ENCODE results near the gene PVR. TPM values are rescaled to one million over a fixed set of nuclear protein-coding genes. Genes with fewer than 3 reads are reported as not detected.

PVR gene
- total RNA-seq, 1 donor from 2014 or later = 38.0 TPM

DNA sequence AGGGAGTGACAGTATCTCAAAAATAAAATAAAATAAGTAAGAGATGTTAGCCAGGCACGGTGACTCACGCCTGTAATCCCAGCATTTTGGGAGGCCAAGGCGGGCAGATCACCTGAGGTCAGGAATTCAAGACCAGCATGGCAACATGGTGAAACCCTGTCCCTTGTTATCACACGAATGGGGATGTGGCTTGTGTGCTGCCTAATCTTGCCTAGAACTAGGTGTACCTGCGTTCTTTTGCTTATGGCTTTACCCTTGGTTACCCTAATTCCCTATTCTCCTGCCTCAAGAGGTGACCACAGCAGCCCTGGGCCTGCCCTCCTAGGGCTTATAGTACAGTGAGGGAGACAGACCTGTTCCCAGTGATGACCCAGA, 6.3 kb upstream of the PVR start:
- no peak for DNase-seq (ENCODE audit: missing footprints)
- ATAC-seq = no peak
- intact Hi-C loops (cut with DNase I) = no loop called here

DNA sequence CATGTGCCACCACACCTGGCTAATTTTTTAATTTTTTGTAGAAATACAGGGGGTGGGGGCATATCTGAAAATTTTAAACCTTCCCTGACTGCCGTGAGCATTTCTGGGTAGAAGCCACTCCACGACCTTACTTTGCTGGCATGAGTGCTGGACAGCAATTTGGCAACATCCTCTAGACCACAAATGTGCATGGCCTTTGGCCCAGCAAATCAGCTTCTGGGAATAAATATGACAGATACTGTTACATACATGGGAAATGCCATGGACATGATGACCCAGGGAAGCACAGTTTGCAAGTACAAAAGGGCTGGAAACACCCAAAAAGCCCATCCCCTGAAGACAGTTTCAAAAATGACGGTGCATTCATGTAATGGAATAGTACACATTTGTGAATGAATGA, 3.2 kb upstream of the PVR start:
- intact Hi-C loops (cut with DNase I) = no loop called here
- no peak for DNase-seq (ENCODE audit: missing footprints)
- ATAC-seq = no peak

DNA sequence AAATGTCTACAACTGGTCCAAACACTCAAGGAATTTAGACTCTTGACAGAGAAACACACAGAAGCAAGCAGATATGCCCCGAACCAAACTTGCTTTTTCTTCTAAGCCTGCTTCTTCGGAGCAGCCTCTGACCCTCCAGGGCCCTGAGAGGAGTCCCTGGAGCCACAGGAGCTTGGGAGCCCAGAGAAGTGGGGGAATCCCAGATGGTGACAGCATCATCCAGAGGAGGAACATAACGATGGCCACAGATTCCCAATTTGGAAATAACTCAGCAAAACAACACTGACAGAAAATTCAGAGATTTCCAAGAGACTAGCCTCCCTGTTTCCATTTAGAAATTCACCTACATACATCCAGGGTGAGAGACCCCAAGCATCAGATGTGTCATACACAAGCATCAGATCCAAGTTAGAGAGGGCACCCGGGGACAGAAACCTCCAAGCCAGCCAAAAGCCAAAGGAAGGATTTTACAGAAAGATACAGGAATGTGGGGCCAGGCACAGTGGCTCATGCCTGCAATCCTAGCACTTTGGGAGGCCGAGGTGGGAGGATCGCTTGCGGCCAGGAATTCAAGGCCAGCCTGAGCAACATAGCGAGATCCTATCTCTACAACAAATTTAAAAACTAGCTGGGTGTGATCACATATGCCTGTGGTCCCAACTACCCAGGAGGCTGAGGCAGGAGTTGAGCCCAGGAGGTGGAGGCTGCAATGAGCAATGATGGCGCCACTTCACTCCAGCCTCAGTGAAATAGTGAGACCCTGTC, 2.0 kb upstream of the PVR start:
- ATAC-seq = no peak
- intact Hi-C loops (cut with DNase I) = no loop called here
- DNase-seq (ENCODE audit: missing footprints) = no peak

DNA sequence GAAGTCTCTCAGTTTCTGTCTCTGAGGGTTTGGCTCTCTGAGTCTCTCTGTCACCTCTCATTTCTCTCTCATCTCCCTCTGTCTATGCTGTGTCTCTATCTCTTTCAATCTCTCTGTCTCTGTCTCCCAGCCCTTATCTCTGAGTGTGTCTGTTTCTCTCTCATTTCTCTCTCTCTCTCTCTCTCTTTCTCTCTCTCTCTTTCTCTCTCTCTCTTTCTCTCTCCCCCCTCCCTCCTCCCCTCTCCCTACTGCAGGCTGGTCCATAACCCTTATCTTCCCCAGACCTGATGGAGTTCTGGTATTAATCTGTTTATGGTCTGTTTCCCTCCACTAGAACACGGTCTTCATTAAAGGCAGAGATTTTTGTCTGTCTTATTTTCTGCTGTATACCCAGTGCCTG, 1.3 kb upstream of the PVR start:
- intact Hi-C loops (cut with DNase I) = no loop called here
- ATAC-seq = no peak
- no peak for DNase-seq (ENCODE audit: missing footprints)

DNA sequence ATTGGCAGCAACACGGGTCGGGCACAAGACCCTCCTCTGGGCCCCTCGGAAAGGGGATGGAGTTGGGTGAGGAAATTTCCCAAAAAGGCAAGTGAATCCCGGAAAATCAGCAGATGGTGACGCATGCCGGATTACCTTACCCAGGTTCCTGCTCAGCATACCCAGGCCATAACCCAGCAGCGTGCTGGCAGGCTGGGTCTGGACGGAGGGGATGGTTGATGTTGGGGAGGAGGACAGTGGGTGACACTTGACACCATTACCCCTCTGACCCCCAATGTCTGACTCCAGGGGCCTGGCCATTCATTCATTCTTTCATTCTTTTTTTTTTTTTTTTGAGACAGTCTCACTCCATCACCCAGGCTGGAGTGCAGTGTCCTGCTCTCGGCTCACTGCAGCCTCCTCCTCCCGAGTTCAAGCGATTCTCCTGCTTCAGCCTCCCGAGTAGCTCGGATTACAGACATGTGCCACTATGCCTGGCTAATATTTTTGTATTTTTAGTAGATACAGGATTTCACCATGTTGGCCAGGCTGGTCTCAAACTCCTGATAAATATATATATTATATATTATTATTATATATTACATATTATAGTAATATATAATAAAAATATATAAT, 799 bp downstream of the PVR start:
- ATAC-seq (no peak), DNase-seq (ENCODE audit: missing footprints) (no peak)
- intact Hi-C loops (cut with DNase I) = loop anchor here (5.0 kb wide), 1 partner anchor 32 kb away; the partner anchor contains the start of gene IGSF23

DNA sequence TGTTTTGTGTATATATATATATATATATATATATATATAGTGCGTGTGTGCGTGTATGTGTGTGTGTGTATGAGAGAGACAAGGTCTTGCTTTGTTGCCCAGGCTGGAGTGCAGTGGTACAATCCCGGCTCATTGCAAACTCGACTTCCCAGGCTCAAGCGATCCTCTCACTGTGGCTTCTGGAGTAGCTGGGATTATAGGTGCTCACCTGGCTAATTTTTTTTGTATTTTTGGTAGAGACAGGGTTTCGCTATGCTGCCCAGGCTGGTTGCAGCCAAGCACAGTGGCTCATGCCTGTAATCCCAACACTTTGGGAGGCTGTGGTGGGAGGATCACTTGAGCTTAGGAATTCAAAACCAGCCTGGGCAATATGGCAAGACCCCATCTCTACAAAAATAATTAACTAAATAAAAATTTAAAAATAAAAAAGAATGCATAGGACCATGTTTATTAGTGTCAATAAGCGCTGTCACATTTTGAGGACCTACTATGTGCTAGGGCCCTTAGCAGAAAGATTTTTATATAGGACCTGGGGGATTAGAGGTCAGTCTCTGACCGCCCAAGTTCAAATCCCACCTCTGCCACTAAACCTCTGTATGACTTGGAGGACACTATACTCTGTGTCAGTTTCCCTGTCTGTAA, 1.8 kb downstream of the PVR start:
- no peak for ATAC-seq
- intact Hi-C loops (cut with DNase I) = loop anchor here (5.0 kb wide), 1 partner anchor 33 kb away; the partner anchor contains the start of gene IGSF23
- no peak for DNase-seq (ENCODE audit: missing footprints)

DNA sequence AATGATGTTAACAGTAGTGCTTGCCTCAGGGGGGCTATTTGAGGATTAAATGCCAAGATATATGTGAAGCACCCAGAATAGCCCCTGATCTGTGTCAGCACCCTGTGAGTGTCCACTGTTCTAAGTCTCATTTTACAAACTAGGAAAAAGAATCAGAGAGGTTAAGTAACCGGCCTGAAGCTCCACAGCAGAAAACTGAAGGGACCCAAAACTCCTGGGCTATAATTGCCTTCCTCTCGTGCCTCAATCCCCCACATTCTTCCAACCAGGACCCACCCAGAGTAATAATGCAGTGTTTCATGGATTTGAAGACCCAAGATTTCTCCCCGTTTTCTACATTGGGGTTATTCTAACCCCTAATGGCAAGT, 2.3 kb downstream of the PVR start:
- no peak for ATAC-seq
- intact Hi-C loops (cut with DNase I) = loop anchor here (5.0 kb wide), 1 partner anchor 34 kb away; the partner anchor contains the start of gene IGSF23
- no peak for DNase-seq (ENCODE audit: missing footprints)

DNA sequence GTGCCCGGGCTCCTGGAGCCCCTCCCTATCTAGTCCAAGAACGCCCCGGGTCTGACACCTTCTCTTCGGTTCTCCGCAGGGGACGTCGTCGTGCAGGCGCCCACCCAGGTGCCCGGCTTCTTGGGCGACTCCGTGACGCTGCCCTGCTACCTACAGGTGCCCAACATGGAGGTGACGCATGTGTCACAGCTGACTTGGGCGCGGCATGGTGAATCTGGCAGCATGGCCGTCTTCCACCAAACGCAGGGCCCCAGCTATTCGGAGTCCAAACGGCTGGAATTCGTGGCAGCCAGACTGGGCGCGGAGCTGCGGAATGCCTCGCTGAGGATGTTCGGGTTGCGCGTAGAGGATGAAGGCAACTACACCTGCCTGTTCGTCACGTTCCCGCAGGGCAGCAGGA, 3.4 kb downstream of the PVR start:
- DNase-seq (ENCODE audit: missing footprints) (no peak), ATAC-seq (no peak)
- intact Hi-C loops (cut with DNase I) = loop anchor here (5.0 kb wide), 1 partner anchor 35 kb away; the partner anchor contains the start of gene IGSF23

DNA sequence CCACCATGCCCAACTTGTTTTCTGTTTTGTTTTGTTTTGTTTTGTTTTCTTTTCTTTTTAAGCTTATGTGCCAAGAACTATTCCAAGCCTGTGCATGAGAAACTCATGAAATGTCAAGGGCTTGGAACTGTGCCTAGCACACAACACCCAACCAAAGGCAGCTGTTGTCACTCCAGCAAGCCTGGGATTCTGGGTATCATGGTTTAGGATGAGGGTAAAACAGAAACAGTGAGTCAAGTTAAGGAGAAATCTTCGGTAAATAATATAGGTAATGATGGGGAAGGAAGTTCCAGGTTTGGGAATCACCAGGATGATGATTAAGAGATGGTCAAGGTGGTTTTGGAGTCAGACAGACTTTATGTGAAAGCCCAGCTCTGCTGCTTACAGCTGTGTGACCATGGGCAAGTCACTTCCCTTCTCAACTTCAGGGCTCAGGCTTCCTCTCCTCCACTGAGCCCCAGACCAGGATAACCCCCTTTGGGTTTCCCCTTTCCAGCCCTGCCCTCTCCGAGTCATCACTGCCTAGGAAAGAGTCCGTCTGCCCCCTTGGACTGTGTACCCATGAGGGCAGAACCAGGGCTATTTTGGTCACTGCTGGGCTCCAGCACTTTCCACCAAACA, 5.0 kb downstream of the PVR start:
- intact Hi-C loops (cut with DNase I) = loop anchor here (1.0 to 5.0 kb wide), 2 partner anchors 19 to 36 kb away; partner anchors contain the start of gene IGSF23
- ATAC-seq = peak; percentile 67
- DNase-seq (ENCODE audit: missing footprints) = no peak

DNA sequence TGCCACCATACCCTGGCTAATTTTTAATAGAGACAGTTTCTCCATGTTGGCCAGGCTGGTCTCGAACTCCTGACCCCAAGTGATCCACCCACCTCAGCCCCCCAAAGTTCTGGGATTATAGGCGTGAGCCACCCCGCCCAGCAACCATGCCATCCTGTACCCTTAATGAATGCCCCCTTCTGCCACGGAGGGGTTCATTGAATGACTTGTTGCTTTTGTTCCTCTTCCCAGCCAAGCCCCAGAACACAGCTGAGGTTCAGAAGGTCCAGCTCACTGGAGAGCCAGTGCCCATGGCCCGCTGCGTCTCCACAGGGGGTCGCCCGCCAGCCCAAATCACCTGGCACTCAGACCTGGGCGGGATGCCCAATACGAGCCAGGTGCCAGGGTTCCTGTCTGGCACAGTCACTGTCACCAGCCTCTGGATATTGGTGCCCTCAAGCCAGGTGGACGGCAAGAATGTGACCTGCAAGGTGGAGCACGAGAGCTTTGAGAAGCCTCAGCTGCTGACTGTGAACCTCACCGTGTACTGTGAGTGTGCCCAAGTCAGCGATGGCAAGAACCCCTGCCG, 6.0 kb downstream of the PVR start:
- intact Hi-C loops (cut with DNase I) = loop anchor here (5.0 kb wide), 1 partner anchor 37 kb away; the partner anchor contains the start of gene IGSF23
- DNase-seq (ENCODE audit: missing footprints) (no peak), ATAC-seq (no peak)

DNA sequence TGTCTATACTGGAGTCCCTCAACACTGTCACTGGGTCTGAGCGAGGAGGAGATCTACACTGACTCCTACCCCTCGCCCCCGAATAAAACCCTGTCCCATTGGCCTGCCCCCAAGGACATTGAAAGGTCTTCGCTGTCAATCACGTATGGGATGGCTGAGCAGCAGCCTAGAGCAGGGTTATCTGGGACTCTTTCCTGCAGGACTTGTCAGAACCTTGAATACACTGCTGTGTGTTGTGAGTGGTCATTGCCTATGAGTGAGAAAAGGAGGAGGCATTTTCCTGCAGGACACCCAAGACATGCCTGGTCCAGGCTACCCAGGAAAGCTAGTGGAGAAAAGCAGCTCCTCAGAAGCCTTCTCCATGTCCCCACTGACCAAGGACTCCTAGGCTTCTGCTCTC, 9.6 kb downstream of the PVR start:
- intact Hi-C loops (cut with DNase I) = no loop called here
- ATAC-seq (no peak), DNase-seq (ENCODE audit: missing footprints) (no peak)

DNA sequence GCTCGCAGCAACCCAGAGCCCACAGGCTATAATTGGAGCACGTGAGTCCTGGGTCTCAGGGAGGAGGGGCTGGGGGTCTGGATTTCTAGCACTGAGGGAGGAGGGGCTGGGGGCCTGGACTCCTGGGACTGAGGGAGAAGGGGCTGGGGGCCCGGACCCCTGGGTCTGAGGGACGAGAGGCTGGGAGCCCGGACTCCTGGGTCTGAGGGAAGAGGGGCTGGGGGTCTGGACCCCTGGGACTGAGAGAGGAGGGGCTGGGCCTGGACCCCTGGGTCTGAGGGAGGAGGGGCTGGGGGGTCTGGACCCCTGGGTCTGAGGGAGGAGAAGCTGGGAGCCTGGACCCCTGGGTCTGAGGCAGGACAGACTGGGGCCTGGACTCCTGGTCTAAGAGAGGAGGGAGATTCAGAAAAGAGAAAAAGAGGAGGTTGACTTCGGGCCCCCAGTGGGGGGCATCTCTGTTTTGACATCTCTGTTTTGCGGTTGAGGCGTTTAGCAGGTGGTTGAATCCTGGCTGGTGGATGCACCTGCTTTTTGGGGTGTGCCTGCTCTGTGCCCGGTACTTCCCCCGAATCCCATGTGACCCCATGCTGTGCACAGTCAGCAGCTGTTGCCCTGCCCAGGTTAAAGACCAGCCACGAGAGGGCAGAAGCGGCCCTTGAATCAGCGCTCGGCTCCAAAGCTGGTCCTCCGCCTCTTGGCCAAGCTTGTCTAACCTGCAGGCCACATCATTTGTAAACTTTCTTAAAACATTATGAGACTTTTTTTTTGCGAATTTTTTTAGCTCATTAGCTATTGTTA, 10.5 kb downstream of the PVR start:
- intact Hi-C loops (cut with DNase I) = no loop called here
- DNase-seq (ENCODE audit: missing footprints) = peak; percentile 83
- ATAC-seq = peak; percentile 64

DNA sequence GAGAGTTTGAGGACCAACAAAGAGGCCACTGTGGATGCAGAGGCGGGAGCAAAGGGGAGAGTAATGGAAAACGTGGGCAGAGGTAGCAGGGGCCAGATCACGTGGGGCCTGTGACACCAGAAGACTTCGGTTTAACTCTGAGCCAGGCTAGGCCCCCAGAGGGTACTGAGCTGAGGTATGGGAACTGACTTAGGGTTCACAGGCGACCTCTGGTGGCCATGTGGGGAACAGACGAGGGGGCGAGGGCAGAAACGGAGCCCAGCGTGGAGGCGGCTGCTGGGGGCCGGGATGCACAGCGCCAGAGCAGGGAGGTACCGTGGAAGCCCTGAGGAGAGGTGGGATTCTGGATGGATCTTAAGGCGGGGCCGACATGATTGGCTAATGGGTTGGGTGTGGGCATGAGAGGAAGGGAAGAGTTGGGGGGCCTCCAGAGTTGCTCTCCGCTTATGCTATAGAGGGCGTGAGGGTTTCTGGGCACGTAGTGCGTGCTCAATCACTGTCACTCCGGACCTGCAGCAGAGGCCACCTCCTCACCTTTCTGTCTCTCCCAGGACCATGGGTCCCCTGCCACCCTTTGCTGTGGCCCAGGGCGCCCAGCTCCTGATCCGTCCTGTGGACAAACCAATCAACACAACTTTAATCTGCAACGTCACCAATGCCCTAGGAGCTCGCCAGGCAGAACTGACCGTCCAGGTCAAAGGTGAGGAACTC, 13.7 kb downstream of the PVR start:
- peak; percentile 63 for ATAC-seq
- intact Hi-C loops (cut with DNase I) = loop anchor here (1.0 kb wide), 1 partner anchor 80 kb away; no protein-coding TSS in a partner anchor
- peak; percentile 88 for DNase-seq (ENCODE audit: missing footprints)

DNA sequence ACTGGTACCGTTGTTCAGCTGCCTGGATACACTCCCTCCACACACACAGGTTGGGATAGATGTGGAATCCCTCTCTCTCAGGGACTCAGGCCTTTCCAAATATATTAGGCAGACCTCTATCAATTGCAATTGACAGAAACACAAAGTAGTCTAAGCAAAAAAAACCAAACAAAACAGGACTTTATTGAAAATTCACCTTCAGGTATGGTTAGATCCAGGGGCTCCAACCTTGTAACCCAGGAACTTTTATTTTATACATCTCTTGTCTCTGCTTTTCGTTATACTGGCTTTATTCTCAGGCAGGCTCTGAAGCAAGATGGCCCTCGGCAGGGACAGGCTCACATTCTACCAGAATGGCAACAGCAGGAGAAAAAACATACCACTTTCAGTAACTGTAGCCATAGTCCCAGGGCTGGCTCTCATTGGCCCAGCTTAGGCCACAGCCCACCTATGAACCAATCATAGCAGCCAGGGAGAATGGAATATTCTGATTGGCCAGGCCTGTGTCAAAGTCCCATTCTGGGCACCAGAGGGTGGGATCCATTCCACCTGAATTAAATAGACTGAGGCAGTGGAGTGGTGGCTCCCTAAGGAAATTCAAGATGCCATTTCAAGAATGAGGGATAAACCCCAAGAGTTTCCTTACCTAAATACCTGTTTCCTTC, 14.5 kb downstream of the PVR start:
- DNase-seq (ENCODE audit: missing footprints) (no peak), ATAC-seq (no peak)
- intact Hi-C loops (cut with DNase I) = no loop called here

DNA sequence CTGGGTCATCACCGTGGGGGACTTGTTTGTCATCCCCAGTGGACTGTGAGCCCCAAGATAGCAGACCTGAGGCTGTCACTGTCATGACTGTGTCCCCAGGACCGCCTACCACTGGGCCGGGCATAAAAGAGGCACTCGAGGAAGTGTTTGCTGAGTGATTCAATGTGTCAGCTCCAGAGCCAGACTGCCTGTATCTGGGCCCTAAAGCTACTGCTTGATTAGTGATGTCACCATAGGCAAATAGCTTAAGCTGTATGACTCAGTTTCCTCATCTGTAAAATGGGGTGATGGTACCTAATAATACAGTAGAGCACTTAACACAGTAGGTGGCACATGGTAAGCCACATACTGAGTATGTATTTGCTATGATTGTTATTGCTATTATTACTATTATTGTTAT, 16.4 kb downstream of the PVR start:
- DNase-seq (ENCODE audit: missing footprints) = no peak
- ATAC-seq = no peak

DNA sequence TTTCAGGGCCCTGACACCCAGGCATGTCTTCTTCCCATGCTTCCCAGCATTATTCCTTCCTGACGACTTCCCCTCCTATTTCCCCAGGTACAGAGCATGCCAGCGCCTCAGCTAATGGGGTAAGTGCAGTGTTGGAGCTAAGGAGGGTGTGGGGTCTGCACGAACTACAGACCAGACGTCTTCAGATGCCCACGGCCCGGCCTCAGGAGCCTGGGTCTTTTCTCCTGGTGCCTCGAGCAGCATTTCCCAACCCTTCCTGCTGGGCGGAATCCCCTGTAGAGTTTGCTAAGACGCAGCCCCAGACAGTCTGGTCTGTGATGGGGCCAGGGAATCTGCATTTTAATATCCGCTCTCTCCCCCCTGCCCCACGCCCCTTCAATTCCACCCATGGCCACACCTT, 17.5 kb downstream of the PVR start:
- intact Hi-C loops (cut with DNase I) = no loop called here
- DNase-seq (ENCODE audit: missing footprints) (no peak), ATAC-seq (no peak)

More for the DNA sequence above, 16.4 kb downstream of the PVR start:
- intact Hi-C loops (cut with DNase I) = no loop called here

DNA sequence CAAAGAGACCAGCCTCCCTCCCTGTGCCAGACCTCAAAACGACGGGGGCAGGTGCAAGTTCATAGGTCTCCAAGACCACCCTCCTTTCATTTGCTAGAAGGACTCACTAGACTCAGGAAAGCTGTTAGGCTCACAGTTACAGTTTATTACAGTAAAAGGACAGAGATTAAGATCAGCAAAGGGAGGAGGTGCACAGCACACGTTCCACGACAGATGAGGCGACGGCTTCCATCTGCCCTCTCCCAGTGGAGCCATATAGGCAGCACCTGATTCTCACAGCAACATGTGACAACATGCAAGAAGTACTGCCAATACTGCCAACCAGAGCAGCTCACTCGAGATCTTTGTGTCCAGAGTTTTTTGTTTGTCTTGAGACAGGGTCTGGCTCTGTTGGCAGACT, 18.2 kb downstream of the PVR start:
- DNase-seq (ENCODE audit: missing footprints) = no peak
- ATAC-seq = no peak
- intact Hi-C loops (cut with DNase I) = no loop called here

Data from Right ventricle myocardium inferior (tissue), 1 donor.